Nephron progenitor cell (in vitro differentiated cells): ENCODE measurements around the gene ZBTB20.

ENCODE experiments used
- DNase-seq: peaks from one replicate; pipeline ENCODE4 v3.0.0; 2021
- H3K27ac Mint-ChIP-seq: 2 replicates; pipeline ENCODE4 v1.8.0; 2021; ENCODE audit warnings: mild to moderate bottlenecking, moderate library complexity, mixed read lengths
- H3K27me3 Mint-ChIP-seq: 2 replicates; pipeline ENCODE4 v1.8.0; 2021; ENCODE audit warnings: mild to moderate bottlenecking, low read depth, mixed read lengths; ENCODE audit not compliant: poor library complexity
- H3K36me3 Mint-ChIP-seq: 2 replicates; pipeline ENCODE4 v1.8.0; 2021; ENCODE audit warnings: low read depth, mixed read lengths
- H3K4me1 Mint-ChIP-seq: 2 replicates; pipeline ENCODE4 v1.8.0; 2021; ENCODE audit warnings: mixed read lengths
- H3K4me3 Mint-ChIP-seq: 2 replicates; pipeline ENCODE4 v1.8.0; 2021; ENCODE audit warnings: mild to moderate bottlenecking, moderate library complexity, mixed read lengths
- H3K9me3 Mint-ChIP-seq: 2 replicates; pipeline ENCODE4 v1.8.0; 2021; ENCODE audit warnings: mild to moderate bottlenecking, moderate library complexity, mixed read lengths
- CTCF ChIP-seq: fragments of 200-600 bp; sonication (generic); IDR thresholded peaks from 2 replicates; pipeline ENCODE4 v1.5.0; 2021; ENCODE audit warnings: antibody characterized with exemption

The ZBTB20 gene

GRCh38 chr3:114623420-114624046 is 523.6 kb downstream of the ZBTB20 start:
- Mint-ChIP-seq H3K27ac (peak overlapping the region; percentile 97), H3K4me1 (peaks cover 58% of the 10 kb centered on the region), H3K9me3 (no peaks in the 10 kb centered on the region), H3K4me3 (no peak overlapping the region), H3K27me3 (peaks cover 4% of the 10 kb centered on the region), H3K36me3 (no peaks in the 10 kb centered on the region)
- TF ChIP-seq CTCF, result no peak
- DNase-seq, result no peak

- DNase-seq, result no peak
- Mint-ChIP-seq H3K27ac (no peak overlapping the region), H3K4me1 (peaks cover 43% of the 10 kb centered on the region), H3K36me3 (no peaks in the 10 kb centered on the region), H3K27me3 (peaks cover 4% of the 10 kb centered on the region), H3K9me3 (no peaks in the 10 kb centered on the region), H3K4me3 (no peak overlapping the region)
- no peak for TF ChIP-seq CTCF
Observed at GRCh38 chr3:114622001-114622400, 525.1 kb downstream of the ZBTB20 start.

- no peak for TF ChIP-seq CTCF
- Mint-ChIP-seq H3K36me3 (no peaks in the 10 kb centered on the region), H3K27ac (no peak overlapping the region), H3K4me1 (peaks cover 21% of the 10 kb centered on the region), H3K9me3 (no peaks in the 10 kb centered on the region), H3K4me3 (no peak overlapping the region), H3K27me3 (no peaks in the 10 kb centered on the region)
- no peak for DNase-seq
Observed at GRCh38 chr3:114619771-114620170, 527.3 kb downstream of the ZBTB20 start.

GRCh38 chr3:114615523-114616085 is 531.5 kb downstream of the ZBTB20 start:
- Mint-ChIP-seq H3K27ac (no peak overlapping the region), H3K4me1 (peaks cover 6% of the 10 kb centered on the region), H3K36me3 (no peaks in the 10 kb centered on the region), H3K27me3 (no peaks in the 10 kb centered on the region), H3K9me3 (no peaks in the 10 kb centered on the region), H3K4me3 (no peak overlapping the region)
- no peak for TF ChIP-seq CTCF
- no peak for DNase-seq

- no peaks in the 10 kb centered on the region for H3K36me3 Mint-ChIP-seq
- TF ChIP-seq CTCF, result no peak
- no peak overlapping the region for H3K27ac Mint-ChIP-seq
- H3K4me3 Mint-ChIP-seq, result no peak overlapping the region
- no peaks in the 10 kb centered on the region for H3K27me3 Mint-ChIP-seq
- H3K9me3 Mint-ChIP-seq, result no peaks in the 10 kb centered on the region
- no peak for DNase-seq
- H3K4me1 Mint-ChIP-seq, result peaks cover 17% of the 10 kb centered on the region
Observed at GRCh38 chr3:114609973-114610630, 537.0 kb downstream of the ZBTB20 start.
